ENCODE data around the gene ZNF385B.

DNA sequence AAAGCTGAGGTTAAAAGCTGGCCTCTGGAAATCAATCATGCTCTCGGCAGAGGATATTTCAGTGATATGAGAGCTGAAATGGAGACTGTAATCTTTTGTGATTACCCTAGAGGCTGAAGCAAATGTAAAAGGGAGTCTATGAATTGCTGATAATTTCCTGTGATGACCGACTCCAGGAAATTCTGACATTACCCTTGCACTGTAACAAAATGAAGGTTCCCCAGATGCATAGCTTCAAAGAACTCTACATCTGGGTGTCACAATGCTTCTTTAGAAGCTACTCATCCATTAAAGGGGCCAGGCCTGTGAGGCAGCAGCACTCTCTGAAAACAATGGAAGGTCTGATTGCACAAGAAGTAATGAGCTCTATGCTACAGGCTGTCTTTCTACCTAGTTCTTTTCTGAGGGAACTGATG lies 328.5 kb downstream of the ZNF385B start:
- TF ChIP-seq CTCF (IDR thresholded peaks at IDR 0.05) (no peak), EZH2 (IDR thresholded peaks at IDR 0.05; ENCODE audit: borderline replicate concordance, insufficient read depth, low read depth, low read length, poor library complexity, severe bottlenecking) (no peak)

Data from B cell (primary cell).